Activated effector memory CD4-positive, alpha-beta T cell treated with Interleukin-2 at 50 U/mL for 16 hours (primary cell): ENCODE measurements around the gene KIF6.

ENCODE experiments used
- DNase-seq: peaks from one replicate; pipeline ENCODE4 v3.0.0-alpha.2; 2020

Gene KIF6

GRCh38 chr6:39407446-39407993 is 317.7 kb downstream of the KIF6 start:
- DNase-seq, result no peak

- DNase-seq, result no peak
Observed at GRCh38 chr6:39404312-39404711, 320.9 kb downstream of the KIF6 start.

DNA sequence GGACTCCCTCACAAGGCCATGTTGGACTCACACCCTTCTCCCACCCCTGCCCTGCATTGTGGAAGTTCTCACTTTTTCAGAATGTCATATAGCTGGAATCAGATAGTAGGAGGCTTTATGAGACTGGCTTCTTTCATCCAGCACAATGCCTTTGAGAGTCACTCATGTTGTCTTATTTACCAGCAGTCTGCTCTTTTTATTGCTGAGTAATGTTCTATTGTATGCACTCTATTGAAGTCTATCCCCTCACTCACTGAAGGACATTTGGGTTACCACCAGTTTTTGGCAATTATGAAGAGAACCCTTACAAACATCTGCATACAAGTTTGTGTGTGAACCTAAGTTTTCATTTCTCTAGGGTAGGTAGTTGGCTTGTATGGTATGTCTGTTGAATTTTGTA is 321.9 kb downstream of the KIF6 start:
- DNase-seq, result no peak

DNA sequence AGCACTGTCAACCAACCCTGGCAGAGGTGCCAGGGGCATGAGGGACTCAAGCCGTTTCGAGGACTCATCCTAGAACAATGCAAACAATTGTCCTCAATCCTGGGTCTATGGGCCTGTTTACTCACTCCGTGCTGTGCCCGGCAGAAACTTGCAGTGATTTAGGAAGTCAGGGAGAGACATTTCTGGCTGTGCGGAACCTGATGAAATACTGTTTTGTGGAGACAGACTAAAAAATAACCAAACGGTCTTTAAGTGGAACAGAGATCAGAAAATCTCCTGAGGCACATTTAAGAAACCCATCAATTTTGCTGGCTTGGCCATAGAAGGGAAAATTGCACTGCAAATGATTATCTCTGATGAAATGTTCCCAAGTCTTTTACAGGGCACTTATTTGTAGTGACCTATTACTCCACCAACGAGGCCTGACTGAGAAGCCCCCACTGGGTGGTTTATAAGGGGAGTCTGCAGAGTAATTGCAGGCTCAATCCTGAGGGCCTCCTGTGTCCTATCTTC is 322.9 kb downstream of the KIF6 start:
- no peak for DNase-seq

DNA sequence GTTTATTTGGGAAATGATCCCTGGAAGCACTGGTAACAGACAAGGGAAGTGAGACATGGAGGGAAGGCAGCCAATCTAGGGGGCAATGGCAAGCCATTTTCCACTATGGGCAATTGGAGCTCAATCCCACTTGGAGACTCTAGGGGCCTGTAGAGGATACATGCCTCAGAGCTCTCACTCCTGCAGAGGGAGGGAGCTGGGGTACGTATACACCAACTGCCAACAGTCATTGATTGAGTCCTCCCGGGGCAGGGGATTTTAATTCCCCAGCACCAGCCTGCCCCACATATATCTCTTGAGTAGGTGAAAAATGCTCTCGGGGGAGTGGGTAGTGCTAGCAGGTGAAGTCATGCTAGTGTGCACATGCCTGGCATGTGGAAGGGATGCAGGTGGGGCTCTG is 323.8 kb downstream of the KIF6 start:
- no peak for DNase-seq

DNA sequence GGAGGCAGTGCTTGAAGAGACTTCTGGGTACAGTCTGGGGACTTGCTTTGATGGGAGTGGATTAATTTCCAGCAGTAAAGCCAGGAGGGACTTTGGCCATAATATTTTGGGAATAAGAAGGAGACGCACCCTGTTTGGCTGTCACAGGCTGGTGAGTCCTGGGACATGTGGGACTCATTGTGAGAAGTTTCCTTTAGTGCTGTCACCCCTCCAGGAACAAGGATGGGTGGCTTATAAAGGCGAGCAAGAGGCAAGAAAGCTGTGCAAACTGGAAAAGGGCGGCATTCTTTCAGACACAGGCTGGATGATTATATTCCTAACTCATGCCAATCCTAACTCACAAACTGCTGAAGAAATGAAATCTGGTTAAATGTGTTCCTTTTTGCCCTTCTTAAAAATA is 325.2 kb downstream of the KIF6 start:
- no peak for DNase-seq

DNA sequence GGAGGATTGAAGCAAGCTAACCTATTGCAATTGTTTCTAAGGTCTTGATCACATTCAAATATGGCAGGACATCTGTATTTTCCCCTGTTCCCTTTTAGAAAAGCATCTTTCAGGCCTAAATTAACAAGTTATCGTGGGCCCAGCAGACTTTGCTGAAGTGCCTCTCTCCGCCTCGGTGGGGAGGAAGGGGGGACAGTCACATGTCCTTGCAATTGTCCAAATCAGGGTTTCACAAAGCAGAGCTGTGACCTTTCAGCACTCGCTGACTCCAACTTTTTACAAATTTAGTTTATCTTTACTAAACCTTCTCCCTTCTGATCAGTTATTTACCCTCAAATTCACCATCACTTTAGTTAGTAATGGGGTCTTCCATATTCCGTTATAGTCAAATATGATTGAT is 328.4 kb downstream of the KIF6 start:
- DNase-seq, result no peak

DNA sequence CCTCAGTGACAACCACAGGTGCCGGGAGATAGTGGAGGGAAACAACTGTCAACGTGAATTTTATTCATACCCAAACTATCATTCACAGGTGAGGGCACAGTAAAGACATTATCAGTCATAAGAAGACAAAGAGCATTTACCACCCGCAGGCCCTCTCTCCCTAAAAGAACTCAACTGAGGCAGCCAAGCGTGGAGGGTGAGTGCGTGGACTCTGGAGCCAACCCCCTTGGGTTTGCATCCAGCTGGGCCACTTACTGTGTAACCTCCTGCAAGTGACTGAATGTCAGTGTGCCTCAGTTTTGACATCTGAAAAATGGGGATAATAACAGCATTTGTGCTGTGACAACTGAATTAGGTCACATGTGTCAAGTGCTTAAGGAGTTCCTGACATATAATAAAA is 332.1 kb downstream of the KIF6 start:
- DNase-seq, result no peak

DNA sequence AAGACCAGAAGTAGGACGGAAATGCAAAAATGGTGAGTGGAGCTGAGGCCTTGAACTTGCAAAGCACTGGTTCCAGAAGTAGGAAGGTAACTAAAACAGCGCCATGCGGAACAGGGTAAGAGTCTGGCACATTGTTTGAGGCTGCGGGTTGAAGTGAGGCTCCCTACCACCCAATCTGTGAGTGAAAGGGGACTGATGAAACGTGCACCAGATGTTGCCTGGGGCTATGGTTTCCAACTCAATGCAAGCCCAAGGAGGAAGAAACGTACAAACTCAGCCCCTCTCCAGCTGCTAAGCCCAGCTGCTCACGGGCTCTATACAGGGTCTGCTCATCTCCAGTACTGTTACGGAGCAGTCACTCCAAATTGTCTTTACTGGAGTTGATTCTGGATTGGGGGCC is 334.0 kb downstream of the KIF6 start:
- no peak for DNase-seq

DNA sequence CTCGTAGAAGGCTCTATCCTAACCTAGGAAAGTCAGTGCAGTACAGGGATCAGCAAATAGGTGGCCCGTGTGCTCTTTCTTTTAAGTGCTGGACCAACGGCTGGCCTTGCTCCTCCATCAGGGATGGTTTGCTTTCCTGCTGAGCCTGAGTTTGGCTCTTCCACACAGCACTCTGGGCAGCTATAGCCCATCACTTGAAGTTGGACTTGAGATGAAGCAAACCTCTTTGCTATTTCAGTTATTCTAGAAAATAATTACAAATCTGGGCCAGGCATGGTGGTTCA is 335.8 kb downstream of the KIF6 start:
- DNase-seq, result no peak

GRCh38 chr6:39388606-39389483 is 336.4 kb downstream of the KIF6 start:
- no peak for DNase-seq

GRCh38 chr6:39387785-39388184 is 337.4 kb downstream of the KIF6 start:
- DNase-seq, result no peak

- no peak for DNase-seq
Observed at GRCh38 chr6:39386487-39386886, 338.7 kb downstream of the KIF6 start.

DNA sequence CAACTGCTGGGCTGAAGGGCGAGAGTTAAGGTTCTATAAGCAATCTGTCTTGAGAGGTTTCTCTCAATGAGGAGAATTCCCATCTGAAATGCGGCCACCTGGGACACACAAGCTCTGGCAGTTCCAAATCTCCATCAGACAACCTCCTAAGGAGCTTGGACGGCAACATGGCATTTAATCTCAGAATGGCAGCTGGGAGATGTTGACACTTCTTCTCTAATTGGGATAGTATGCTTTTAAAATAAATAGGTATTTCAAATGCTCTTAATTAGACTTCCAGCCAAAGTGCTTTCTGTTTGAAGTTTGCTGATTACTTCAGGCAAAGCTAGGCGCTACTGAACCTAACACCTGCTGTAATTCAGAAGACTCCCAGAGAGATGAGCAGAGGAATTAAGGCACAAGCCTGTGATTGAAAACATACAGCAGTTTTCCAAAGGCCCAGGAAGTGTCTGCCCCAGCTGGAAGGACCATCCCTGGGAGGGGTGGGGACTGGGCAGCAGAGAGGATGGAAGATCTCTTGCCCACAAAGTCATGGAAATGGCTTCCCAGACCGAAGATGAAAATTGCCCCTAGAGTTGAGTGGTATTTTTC is 343.6 kb downstream of the KIF6 start:
- no peak for DNase-seq

- no peak for DNase-seq
Observed at GRCh38 chr6:39380837-39381549, 344.2 kb downstream of the KIF6 start.

GRCh38 chr6:39378960-39379425 is 346.2 kb downstream of the KIF6 start:
- no peak for DNase-seq

DNA sequence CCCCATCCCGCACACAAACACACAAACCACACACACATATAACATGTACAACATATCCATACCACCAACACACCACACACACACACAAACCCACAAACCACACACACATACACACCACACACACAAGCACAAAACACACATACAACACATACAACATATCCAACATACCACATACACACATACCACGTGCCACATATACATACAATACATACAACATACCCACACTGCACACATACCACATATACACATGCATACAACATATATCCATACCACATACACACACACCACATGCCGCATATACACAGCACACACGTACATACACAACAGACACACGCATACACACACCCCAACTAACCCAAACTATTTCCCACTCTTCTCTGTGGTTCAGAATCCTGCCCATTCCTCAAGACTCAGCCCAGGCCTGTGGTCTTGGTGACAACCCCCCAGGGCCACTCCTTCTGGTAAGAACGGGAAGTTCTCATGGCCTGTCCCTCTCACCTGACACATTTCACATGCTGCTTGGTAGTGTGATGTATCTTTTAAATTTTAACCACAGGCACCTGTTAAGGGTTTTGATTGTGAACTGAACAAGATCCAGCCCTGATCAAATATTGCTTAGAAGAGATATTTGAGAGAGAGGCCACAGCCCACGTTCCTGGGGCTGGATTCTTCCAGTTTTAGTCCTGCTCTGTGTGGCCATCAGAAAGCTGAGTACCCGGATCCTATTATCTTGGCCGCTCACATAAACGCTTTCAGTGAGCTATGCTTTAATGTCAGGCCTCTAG is 346.8 kb downstream of the KIF6 start:
- no peak for DNase-seq

- no peak for DNase-seq
Observed at GRCh38 chr6:39377539-39377950, 347.7 kb downstream of the KIF6 start.

- no peak for DNase-seq
Observed at GRCh38 chr6:39375405-39375804, 349.8 kb downstream of the KIF6 start.

GRCh38 chr6:39370390-39370789 is 354.8 kb downstream of the KIF6 start:
- DNase-seq, result no peak

- DNase-seq, result no peak
Observed at GRCh38 chr6:39369987-39370386, 355.2 kb downstream of the KIF6 start.

DNA sequence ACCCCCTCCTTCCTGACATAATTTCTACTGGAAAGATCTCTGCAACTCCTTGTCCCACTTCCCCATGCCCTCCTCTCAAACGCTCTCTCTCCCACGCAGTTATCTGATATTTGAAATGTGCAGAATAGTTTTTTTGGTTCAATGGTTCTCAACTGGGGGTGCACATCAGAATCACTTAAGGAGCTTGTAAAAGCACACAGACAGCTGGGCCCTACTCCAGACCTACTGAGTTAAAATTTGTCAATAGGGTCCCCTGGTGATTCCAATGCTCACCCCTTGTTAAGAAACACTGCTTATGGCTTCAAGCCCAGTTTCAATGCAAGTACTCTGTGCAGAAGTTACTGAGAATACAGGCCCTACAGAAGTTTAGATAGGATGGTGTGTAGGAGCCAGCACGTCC is 357.5 kb downstream of the KIF6 start:
- DNase-seq, result no peak
